Measurements from ENCODE around the gene HINT2. TPM values are rescaled to one million over a fixed set of nuclear protein-coding genes. Genes with fewer than 3 reads are reported as not detected.
A peak's percentile ranks its signal among the peaks of the same experiment; 100 is the strongest.

HINT2 gene
- total RNA-seq, 1 experiment from 2014 or later: 69.7 TPM

DNA sequence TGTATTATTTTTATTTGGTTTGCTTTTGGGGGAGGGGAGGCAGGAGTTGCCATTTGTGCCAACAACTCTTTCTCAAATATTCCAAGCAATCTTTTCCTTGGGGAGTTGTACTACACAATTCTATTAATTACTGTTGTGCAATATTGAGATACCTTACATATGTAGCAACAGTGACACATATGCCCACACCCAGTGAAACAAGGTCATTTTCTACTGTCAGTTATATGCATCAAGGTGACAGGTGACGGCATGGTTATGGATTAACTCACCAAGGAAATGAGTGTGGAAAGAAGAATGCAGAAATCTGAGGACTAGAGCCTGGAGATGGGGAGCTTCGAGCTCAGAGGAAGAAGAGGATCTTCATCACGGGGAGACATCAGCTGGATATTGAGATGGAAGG, 42.9 kb downstream of the HINT2 start:
- Histone ChIP-seq H3K9me3 (ENCODE audit: low read length) (no peaks in the 10 kb centered on the region), H3K4me1 (ENCODE audit: insufficient read depth, low read length) (peaks cover 37% of the 10 kb centered on the region), H3K4me3 (ENCODE audit: low read length) (peak overlapping the region; percentile 22; the same call in 1 of the 2 replicates), H3K27ac (ENCODE audit: low read length) (peak overlapping the region; percentile 64), H3K79me2 (ENCODE audit: low read length) (no peaks in the 10 kb centered on the region), H3F3A (ENCODE audit: low read length, unreplicated experiment) (peaks cover 5% of the 10 kb centered on the region), H3K27me3 (ENCODE audit: low read length) (no peaks in the 10 kb centered on the region), H4K20me1 (ENCODE audit: low read length) (no peaks in the 10 kb centered on the region), H3K9me2 (replicated peaks; ENCODE audit: low read length) (no peaks in the 10 kb centered on the region), H3K36me3 (ENCODE audit: low read depth, low read length) (no peaks in the 10 kb centered on the region), H3K9ac (ENCODE audit: low read length) (no peak overlapping the region), H2AFZ (ENCODE audit: low read length) (no peak overlapping the region), H3K4me2 (ENCODE audit: low read length) (peak overlapping the region; percentile 58)
- no TSS peak for BruUV-seq (replicated peaks)
- TF ChIP-seq, protein P1, sequence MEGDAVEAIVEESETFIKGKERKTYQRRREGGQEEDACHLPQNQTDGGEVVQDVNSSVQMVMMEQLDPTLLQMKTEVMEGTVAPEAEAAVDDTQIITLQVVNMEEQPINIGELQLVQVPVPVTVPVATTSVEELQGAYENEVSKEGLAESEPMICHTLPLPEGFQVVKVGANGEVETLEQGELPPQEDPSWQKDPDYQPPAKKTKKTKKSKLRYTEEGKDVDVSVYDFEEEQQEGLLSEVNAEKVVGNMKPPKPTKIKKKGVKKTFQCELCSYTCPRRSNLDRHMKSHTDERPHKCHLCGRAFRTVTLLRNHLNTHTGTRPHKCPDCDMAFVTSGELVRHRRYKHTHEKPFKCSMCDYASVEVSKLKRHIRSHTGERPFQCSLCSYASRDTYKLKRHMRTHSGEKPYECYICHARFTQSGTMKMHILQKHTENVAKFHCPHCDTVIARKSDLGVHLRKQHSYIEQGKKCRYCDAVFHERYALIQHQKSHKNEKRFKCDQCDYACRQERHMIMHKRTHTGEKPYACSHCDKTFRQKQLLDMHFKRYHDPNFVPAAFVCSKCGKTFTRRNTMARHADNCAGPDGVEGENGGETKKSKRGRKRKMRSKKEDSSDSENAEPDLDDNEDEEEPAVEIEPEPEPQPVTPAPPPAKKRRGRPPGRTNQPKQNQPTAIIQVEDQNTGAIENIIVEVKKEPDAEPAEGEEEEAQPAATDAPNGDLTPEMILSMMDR (conservative IDR thresholded peaks at IDR 0.05; ENCODE audit: low read depth, low read length): no peak
- no peak for TF ChIP-seq EZH2 (IDR thresholded peaks at IDR 0.05; ENCODE audit: low read length, unreplicated experiment)
- TF ChIP-seq EZH2phosphoT487 (IDR thresholded peaks at IDR 0.05; ENCODE audit: borderline replicate concordance, low read length): no peak
- intact Hi-C loops (cut with micrococcal nuclease): loop anchor here (1.0 to 10.0 kb wide), 2 partner anchors 15 to 53 kb away; partner anchors contain the start of genes FAM221B and TMEM8B
- POLR2A ChIA-PET (ENCODE audit: unreplicated experiment): no interaction called here
- CTCF ChIA-PET: interaction anchor here (0.5 to 1.7 kb wide), 2 partner anchors 19 to 23 kb away, joined by 3 to 6 read pairs; partner anchors contain the start of genes GBA2 and RGP1
- ATAC-seq (peak; percentile 72), DNase-seq (peak; percentile 77)

GRCh38 chr9:35771534-35771933, 43.3 kb downstream of the HINT2 start:
- Histone ChIP-seq H3K36me3 (ENCODE audit: low read depth, low read length) (no peaks in the 10 kb centered on the region), H3K4me3 (ENCODE audit: low read length) (peak overlapping the region; percentile 22; the same call in 1 of the 2 replicates), H3K9me3 (ENCODE audit: low read length) (no peaks in the 10 kb centered on the region), H3K9me2 (replicated peaks; ENCODE audit: low read length) (no peaks in the 10 kb centered on the region), H3K4me2 (ENCODE audit: low read length) (peak overlapping the region; percentile 58), H4K20me1 (ENCODE audit: low read length) (no peaks in the 10 kb centered on the region), H3K79me2 (ENCODE audit: low read length) (no peaks in the 10 kb centered on the region), H3K27me3 (ENCODE audit: low read length) (no peaks in the 10 kb centered on the region), H3K4me1 (ENCODE audit: insufficient read depth, low read length) (peaks cover 37% of the 10 kb centered on the region), H3F3A (ENCODE audit: low read length, unreplicated experiment) (peaks cover 5% of the 10 kb centered on the region), H3K9ac (ENCODE audit: low read length) (no peak overlapping the region), H3K27ac (ENCODE audit: low read length) (peak overlapping the region; percentile 64), H2AFZ (ENCODE audit: low read length) (0 out of 2 replicates have a peak overlapping the region, but pooled peaks have one; percentile 29)
- TF ChIP-seq, protein P1 (conservative IDR thresholded peaks at IDR 0.05; ENCODE audit: low read depth, low read length): no peak
- TF ChIP-seq EZH2phosphoT487 (IDR thresholded peaks at IDR 0.05; ENCODE audit: borderline replicate concordance, low read length): no peak
- no peak for TF ChIP-seq EZH2 (IDR thresholded peaks at IDR 0.05; ENCODE audit: low read length, unreplicated experiment)
- ATAC-seq (peak; percentile 64), DNase-seq (peak; percentile 69)
- intact Hi-C loops (cut with micrococcal nuclease): loop anchor here (1.0 to 10.0 kb wide), 2 partner anchors 14 to 53 kb away; partner anchors contain the start of genes FAM221B and TMEM8B
- ChIA-PET CTCF (interaction anchor here (0.5 to 1.7 kb wide), 2 partner anchors 19 to 22 kb away, joined by 3 to 6 read pairs; partner anchors contain the start of genes GBA2 and RGP1), POLR2A (ENCODE audit: unreplicated experiment) (interaction anchor here (0.6 to 0.9 kb wide), 2 partner anchors 101 to 114 kb away, joined by 3 read pairs; partner anchors contain the start of gene RMRP)
- BruUV-seq (replicated peaks): no TSS peak

- Histone ChIP-seq H3K4me2 (ENCODE audit: low read length) (peak overlapping the region; percentile 58), H3K27me3 (ENCODE audit: low read length) (no peaks in the 10 kb centered on the region), H3K27ac (ENCODE audit: low read length) (peak overlapping the region; percentile 64), H3K4me1 (ENCODE audit: insufficient read depth, low read length) (peaks cover 37% of the 10 kb centered on the region), H3F3A (ENCODE audit: low read length, unreplicated experiment) (peaks cover 5% of the 10 kb centered on the region), H3K79me2 (ENCODE audit: low read length) (no peaks in the 10 kb centered on the region), H4K20me1 (ENCODE audit: low read length) (no peaks in the 10 kb centered on the region), H3K9me3 (ENCODE audit: low read length) (no peaks in the 10 kb centered on the region), H2AFZ (ENCODE audit: low read length) (0 out of 2 replicates have a peak overlapping the region, but pooled peaks have one; percentile 29), H3K4me3 (ENCODE audit: low read length) (peak overlapping the region; percentile 22; the same call in 1 of the 2 replicates), H3K9me2 (replicated peaks; ENCODE audit: low read length) (no peaks in the 10 kb centered on the region), H3K9ac (ENCODE audit: low read length) (no peak overlapping the region), H3K36me3 (ENCODE audit: low read depth, low read length) (no peaks in the 10 kb centered on the region)
- ATAC-seq: peak; percentile 79
- BruUV-seq (replicated peaks): TSS peak; percentile 87
- ChIA-PET POLR2A (ENCODE audit: unreplicated experiment) (interaction anchor here (0.6 to 0.9 kb wide), 2 partner anchors 101 to 113 kb away, joined by 3 read pairs; partner anchors contain the start of gene RMRP), CTCF (interaction anchor here (0.6 to 1.7 kb wide), 2 partner anchors 10 to 22 kb away, joined by 6 to 7 read pairs; partner anchors contain the start of genes GBA2 and RGP1)
- DNase-seq: peak; percentile 35
- TF ChIP-seq EZH2 (IDR thresholded peaks at IDR 0.05; ENCODE audit: low read length, unreplicated experiment): no peak
- intact Hi-C loops (cut with micrococcal nuclease): loop anchor here (1.0 to 10.0 kb wide), 2 partner anchors 14 to 54 kb away; partner anchors contain the start of genes FAM221B and TMEM8B
Observed at GRCh38 chr9:35771075-35771433, 43.8 kb downstream of the HINT2 start.
